GM23248 (cell line): ENCODE results near the gene EXOSC1.

ENCODE experiments used
- EZH2 ChIP-seq: fragments of 200-600 bp; sonication (generic); IDR thresholded peaks from 2 replicates; pipeline ENCODE4 v1.6.1; 2018; ENCODE audit warnings: antibody characterized with exemption, mild to moderate bottlenecking; ENCODE audit not compliant: insufficient read depth, poor library complexity, severe bottlenecking
- EZH2phosphoT487 ChIP-seq: fragments of 200-600 bp; sonication (generic); IDR thresholded peaks from 2 replicates; pipeline ENCODE4 v1.6.1; 2018; ENCODE audit warnings: antibody characterized with exemption, moderate library complexity, mild to moderate bottlenecking, low read depth; ENCODE audit not compliant: insufficient read depth

GRCh38 chr10:97459111-97459510 lies 13.3 kb upstream of the EXOSC1 start:
- no peak for TF ChIP-seq EZH2phosphoT487
- TF ChIP-seq EZH2: no peak
